Choroid plexus epithelial cell (primary cell): ENCODE results near the gene LYST.

ENCODE experiments used
- DNase-seq: peaks from one replicate; pipeline ENCODE4 v3.0.0-alpha.2; 2010; ENCODE audit warnings: low read depth
- H3K4me3 ChIP-seq: 2 replicates; pipeline ENCODE4 v1.5.1; 2011; ENCODE audit warnings: low read depth, mild to moderate bottlenecking, control low read depth, low read length, moderate library complexity
- CTCF ChIP-seq: conservative IDR thresholded peaks from 2 replicates; pipeline ENCODE4 v1.5.1; 2011; ENCODE audit warnings: low read depth, mild to moderate bottlenecking, control low read depth, inconsistent platforms, low read length, moderate library complexity

The LYST gene

GRCh38 chr1:235831148-235831547 lies 35.6 kb downstream of the LYST start:
- DNase-seq: peak; percentile 92
- TF ChIP-seq CTCF: no peak
- no peak overlapping the region for H3K4me3 ChIP-seq

GRCh38 chr1:235826102-235826854 lies 40.4 kb downstream of the LYST start:
- no peak for TF ChIP-seq CTCF
- no peak overlapping the region for H3K4me3 ChIP-seq
- DNase-seq: no peak

GRCh38 chr1:235825229-235825628 lies 41.5 kb downstream of the LYST start:
- no peak overlapping the region for H3K4me3 ChIP-seq
- DNase-seq: no peak
- no peak for TF ChIP-seq CTCF

- no peak overlapping the region for H3K4me3 ChIP-seq
- no peak for TF ChIP-seq CTCF
- no peak for DNase-seq
Observed at GRCh38 chr1:235823684-235824083, 43.0 kb downstream of the LYST start.

GRCh38 chr1:235822685-235823084 lies 44.0 kb downstream of the LYST start:
- DNase-seq: peak; percentile 67
- TF ChIP-seq CTCF: no peak
- H3K4me3 ChIP-seq: no peak overlapping the region

GRCh38 chr1:235821361-235821981 lies 45.2 kb downstream of the LYST start:
- peak; percentile 67 for DNase-seq
- no peak overlapping the region for H3K4me3 ChIP-seq
- no peak for TF ChIP-seq CTCF

- TF ChIP-seq CTCF: no peak
- no peak for DNase-seq
- H3K4me3 ChIP-seq: no peak overlapping the region
Observed at GRCh38 chr1:235820061-235820460, 46.6 kb downstream of the LYST start.
